Nephron progenitor cell (in vitro differentiated cells): ENCODE measurements around the gene SYT2.

Source experiments
- DNase-seq: peaks from one replicate; pipeline ENCODE4 v3.0.0; 2021
- H3K27ac Mint-ChIP-seq: 2 replicates; pipeline ENCODE4 v1.8.0; 2021; ENCODE audit warnings: mild to moderate bottlenecking, moderate library complexity, mixed read lengths
- H3K27me3 Mint-ChIP-seq: 2 replicates; pipeline ENCODE4 v1.8.0; 2021; ENCODE audit warnings: mild to moderate bottlenecking, low read depth, mixed read lengths; ENCODE audit not compliant: poor library complexity
- H3K36me3 Mint-ChIP-seq: 2 replicates; pipeline ENCODE4 v1.8.0; 2021; ENCODE audit warnings: low read depth, mixed read lengths
- H3K4me1 Mint-ChIP-seq: 2 replicates; pipeline ENCODE4 v1.8.0; 2021; ENCODE audit warnings: mixed read lengths
- H3K4me3 Mint-ChIP-seq: 2 replicates; pipeline ENCODE4 v1.8.0; 2021; ENCODE audit warnings: mild to moderate bottlenecking, moderate library complexity, mixed read lengths
- H3K9me3 Mint-ChIP-seq: 2 replicates; pipeline ENCODE4 v1.8.0; 2021; ENCODE audit warnings: mild to moderate bottlenecking, moderate library complexity, mixed read lengths
- TF ChIP-seq, protein P1 (sequence below): fragments of 200-600 bp; sonication (generic); IDR thresholded peaks from 2 replicates; pipeline ENCODE4 v1.5.0; 2021; ENCODE audit warnings: antibody characterized with exemption

SYT2 gene

DNA sequence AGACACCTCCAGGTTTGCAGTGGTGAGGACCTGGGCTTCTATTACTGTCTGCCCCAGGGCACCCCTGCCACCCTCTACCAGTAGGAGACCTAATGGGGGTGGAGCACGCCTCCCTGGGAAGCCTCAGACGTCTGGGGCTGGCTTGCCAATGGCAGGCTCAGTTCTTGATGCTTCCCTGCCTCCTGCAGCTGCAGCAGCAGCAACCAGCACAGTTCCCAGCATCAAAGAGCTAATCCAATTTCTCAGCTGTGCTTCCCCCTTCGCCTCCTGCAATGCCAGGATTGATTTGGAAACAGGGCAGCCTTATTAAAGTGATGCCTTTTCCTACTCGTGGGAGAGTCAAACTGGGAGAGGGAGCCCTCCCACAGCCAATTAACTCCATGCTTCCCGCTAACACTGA lies 8.2 kb downstream of the SYT2 start:
- TF ChIP-seq, protein P1, sequence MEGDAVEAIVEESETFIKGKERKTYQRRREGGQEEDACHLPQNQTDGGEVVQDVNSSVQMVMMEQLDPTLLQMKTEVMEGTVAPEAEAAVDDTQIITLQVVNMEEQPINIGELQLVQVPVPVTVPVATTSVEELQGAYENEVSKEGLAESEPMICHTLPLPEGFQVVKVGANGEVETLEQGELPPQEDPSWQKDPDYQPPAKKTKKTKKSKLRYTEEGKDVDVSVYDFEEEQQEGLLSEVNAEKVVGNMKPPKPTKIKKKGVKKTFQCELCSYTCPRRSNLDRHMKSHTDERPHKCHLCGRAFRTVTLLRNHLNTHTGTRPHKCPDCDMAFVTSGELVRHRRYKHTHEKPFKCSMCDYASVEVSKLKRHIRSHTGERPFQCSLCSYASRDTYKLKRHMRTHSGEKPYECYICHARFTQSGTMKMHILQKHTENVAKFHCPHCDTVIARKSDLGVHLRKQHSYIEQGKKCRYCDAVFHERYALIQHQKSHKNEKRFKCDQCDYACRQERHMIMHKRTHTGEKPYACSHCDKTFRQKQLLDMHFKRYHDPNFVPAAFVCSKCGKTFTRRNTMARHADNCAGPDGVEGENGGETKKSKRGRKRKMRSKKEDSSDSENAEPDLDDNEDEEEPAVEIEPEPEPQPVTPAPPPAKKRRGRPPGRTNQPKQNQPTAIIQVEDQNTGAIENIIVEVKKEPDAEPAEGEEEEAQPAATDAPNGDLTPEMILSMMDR, result no peak
- no peaks in the 10 kb centered on the region for H3K9me3 Mint-ChIP-seq
- H3K27ac Mint-ChIP-seq, result no peak overlapping the region
- peaks cover 72% of the 10 kb centered on the region for H3K27me3 Mint-ChIP-seq
- H3K36me3 Mint-ChIP-seq, result no peaks in the 10 kb centered on the region
- H3K4me1 Mint-ChIP-seq, result no peaks in the 10 kb centered on the region
- DNase-seq, result no peak
- no peak overlapping the region for H3K4me3 Mint-ChIP-seq

DNA sequence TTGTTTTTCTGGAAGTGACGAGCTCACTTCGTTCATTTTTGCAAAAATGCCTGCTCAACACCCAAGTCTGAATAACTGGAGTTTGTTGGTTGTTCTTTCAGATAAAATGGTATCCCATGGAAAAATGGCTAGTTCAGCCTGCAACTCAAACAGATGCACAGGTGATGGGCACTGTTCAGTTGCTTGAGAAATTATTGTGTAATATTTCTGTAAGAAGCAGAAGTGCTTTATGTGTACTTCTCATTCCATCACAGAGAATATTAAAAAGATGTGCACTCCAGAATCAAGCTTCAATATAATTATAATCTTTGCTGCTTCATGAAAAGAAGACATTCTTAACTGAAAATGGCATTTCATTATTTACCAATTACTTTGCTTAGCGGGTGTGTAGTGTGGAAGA lies 9.1 kb downstream of the SYT2 start:
- peaks cover 64% of the 10 kb centered on the region for H3K27me3 Mint-ChIP-seq
- no peaks in the 10 kb centered on the region for H3K36me3 Mint-ChIP-seq
- H3K9me3 Mint-ChIP-seq, result no peaks in the 10 kb centered on the region
- no peak overlapping the region for H3K27ac Mint-ChIP-seq
- TF ChIP-seq, protein P1, result no peak
- no peak overlapping the region for H3K4me3 Mint-ChIP-seq
- H3K4me1 Mint-ChIP-seq, result no peaks in the 10 kb centered on the region
- no peak for DNase-seq

DNA sequence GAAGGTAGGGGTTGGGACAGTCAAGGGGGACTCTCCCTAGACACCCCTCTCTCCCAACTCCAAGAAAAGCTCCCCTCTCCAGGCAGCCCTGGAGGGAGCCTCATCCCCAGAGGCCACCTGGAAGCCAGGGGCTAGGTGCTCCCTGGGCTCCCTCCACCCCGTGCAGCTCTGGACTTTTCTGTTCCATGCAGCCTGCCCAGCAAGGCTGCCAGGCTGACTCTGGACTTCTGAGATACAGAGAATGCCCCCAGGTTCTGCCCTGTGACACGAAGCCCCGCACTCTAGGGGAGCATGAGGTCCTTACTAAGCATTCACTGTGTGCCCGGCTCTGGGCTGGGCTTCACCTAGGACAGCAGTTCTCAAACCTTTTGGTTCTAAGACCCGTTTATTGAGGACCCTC lies 10.2 kb downstream of the SYT2 start:
- Mint-ChIP-seq H3K27me3 (peaks cover 62% of the 10 kb centered on the region), H3K4me1 (no peaks in the 10 kb centered on the region), H3K36me3 (no peaks in the 10 kb centered on the region), H3K4me3 (no peak overlapping the region), H3K27ac (no peak overlapping the region), H3K9me3 (no peaks in the 10 kb centered on the region)
- no peak for DNase-seq
- TF ChIP-seq, protein P1, result no peak

DNA sequence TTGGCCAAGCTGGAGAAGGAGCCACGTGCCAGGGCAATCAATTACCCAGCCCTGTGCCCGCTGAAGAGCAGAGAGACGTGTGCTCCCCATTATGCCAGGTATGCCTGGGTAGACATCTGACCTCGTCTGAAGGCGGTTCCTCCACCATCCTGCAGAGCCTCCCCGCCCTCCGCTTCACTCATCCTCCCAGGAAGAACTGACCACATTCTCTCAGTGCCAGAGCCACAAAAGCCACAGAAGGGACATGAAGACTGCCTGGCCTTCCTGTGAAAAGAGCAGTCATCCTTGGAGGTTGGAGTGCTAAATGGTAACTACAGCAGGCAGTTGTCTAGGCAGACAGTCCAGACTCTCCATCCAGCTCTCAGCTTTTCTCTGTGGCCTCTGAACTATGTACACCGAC lies 12.0 kb downstream of the SYT2 start:
- Mint-ChIP-seq H3K9me3 (no peaks in the 10 kb centered on the region), H3K27ac (no peak overlapping the region), H3K27me3 (peaks cover 56% of the 10 kb centered on the region), H3K36me3 (no peaks in the 10 kb centered on the region), H3K4me1 (no peaks in the 10 kb centered on the region), H3K4me3 (no peak overlapping the region)
- no peak for DNase-seq
- TF ChIP-seq, protein P1, result no peak

DNA sequence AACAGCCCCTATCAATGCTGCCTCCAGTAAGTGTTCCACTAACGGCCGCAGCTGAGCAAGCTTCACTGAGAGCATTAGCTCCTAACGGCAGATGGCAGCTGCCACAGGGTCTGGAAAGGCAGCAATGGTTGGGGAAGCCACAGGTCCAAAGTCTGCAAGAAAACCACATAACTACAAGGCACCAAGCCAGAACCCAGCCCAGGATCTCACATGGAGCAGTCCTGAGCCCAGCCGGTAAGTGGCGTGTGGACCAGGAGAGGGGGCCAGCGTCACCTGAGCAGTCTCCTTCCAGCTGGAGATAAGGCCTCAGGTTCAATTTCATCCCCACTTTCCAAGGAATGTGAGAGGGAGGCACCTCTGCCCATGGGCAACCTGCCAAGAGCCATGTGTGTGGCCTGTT lies 13.2 kb downstream of the SYT2 start:
- Mint-ChIP-seq H3K4me1 (no peaks in the 10 kb centered on the region), H3K9me3 (no peaks in the 10 kb centered on the region), H3K36me3 (no peaks in the 10 kb centered on the region), H3K27me3 (peaks cover 54% of the 10 kb centered on the region), H3K27ac (no peak overlapping the region), H3K4me3 (no peak overlapping the region)
- DNase-seq, result no peak
- TF ChIP-seq, protein P1, result no peak

DNA sequence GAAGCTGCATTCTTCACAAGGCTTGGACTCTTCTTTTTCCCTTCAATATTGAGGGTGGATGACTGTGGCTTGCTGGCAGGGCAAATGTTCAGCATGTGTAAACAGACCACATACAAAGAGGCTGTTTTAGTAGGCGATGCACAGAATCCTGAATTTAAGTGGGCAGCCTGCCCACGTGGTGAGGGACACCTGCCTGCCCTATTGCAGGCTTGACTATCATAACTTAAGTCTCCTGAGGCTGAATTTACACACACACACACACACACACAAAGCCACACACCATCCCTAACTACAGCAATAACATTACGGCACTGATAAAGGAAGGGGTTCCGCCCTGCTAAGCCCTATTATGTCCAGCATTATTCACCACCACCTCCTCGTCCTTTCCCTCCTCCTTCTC lies 15.9 kb downstream of the SYT2 start:
- no peaks in the 10 kb centered on the region for H3K36me3 Mint-ChIP-seq
- TF ChIP-seq, protein P1, result no peak
- peaks cover 56% of the 10 kb centered on the region for H3K27me3 Mint-ChIP-seq
- H3K4me3 Mint-ChIP-seq, result no peak overlapping the region
- no peaks in the 10 kb centered on the region for H3K9me3 Mint-ChIP-seq
- no peak for DNase-seq
- no peaks in the 10 kb centered on the region for H3K4me1 Mint-ChIP-seq
- H3K27ac Mint-ChIP-seq, result no peak overlapping the region
